Neural progenitor cell (in vitro differentiated cells): Measurements from ENCODE around the gene SLAIN1. TPM values are rescaled to one million over a fixed set of nuclear protein-coding genes. Genes with fewer than 3 reads are reported as not detected.
A peak's percentile ranks its signal among the peaks of the same experiment; 100 is the strongest.

ENCODE experiments used
- DNase-seq: peaks from one replicate; pipeline ENCODE4 v3.0.0-alpha.2; 2016; ENCODE audit warnings: low spot score
- H2AFZ ChIP-seq: fragments of 200-600 bp; sonication (generic); replicated peaks from 2 replicates; pipeline ENCODE4 v1.6.1; 2016; ENCODE audit warnings: antibody characterized with exemption
- H3F3A ChIP-seq: fragments of 200-600 bp; sonication (generic); 2 replicates; pipeline ENCODE4 v1.6.1; 2016; ENCODE audit warnings: antibody characterized with exemption, low read depth
- H3K27ac ChIP-seq: fragments of 200-600 bp; sonication (generic); 2 replicates; pipeline ENCODE4 v1.5.1; 2016; ENCODE audit warnings: mild to moderate bottlenecking
- H3K27me3 ChIP-seq: fragments of 200-600 bp; sonication (generic); 2 replicates; pipeline ENCODE4 v1.6.1; 2016; ENCODE audit warnings: mild to moderate bottlenecking, moderate library complexity
- H3K36me3 ChIP-seq: fragments of 200-600 bp; sonication (generic); 2 replicates; pipeline ENCODE4 v1.5.1; 2016
- H3K4me1 ChIP-seq: fragments of 200-600 bp; sonication (generic); 2 replicates; pipeline ENCODE4 v1.6.1; 2016; ENCODE audit warnings: mixed run types
- H3K4me2 ChIP-seq: fragments of 200-600 bp; sonication (generic); 2 replicates; pipeline ENCODE4 v1.6.1; 2016
- H3K4me3 ChIP-seq: fragments of 200-600 bp; sonication (generic); 2 replicates; pipeline ENCODE4 v1.5.1; 2016
- H3K79me2 ChIP-seq: fragments of 200-600 bp; sonication (generic); 2 replicates; pipeline ENCODE4 v1.6.1; 2016; ENCODE audit warnings: low read depth
- H3K9ac ChIP-seq: fragments of 200-600 bp; sonication (generic); 2 replicates; pipeline ENCODE4 v1.6.1; 2016
- H3K9me3 ChIP-seq: fragments of 200-600 bp; sonication (generic); 2 replicates; pipeline ENCODE4 v1.5.1; 2016; ENCODE audit warnings: low read depth
- H4K20me1 ChIP-seq: fragments of 200-600 bp; sonication (generic); 2 replicates; pipeline ENCODE4 v1.6.1; 2016; ENCODE audit warnings: low read depth
- H3K27ac Mint-ChIP-seq: 3 replicates; pipeline ENCODE4 v1.8.0; 2021; ENCODE audit warnings: mixed read lengths
- H3K27me3 Mint-ChIP-seq: 2 replicates; pipeline ENCODE4 v1.8.0; 2022; ENCODE audit warnings: low read depth, mild to moderate bottlenecking, inconsistent platforms, moderate library complexity, mixed read lengths; ENCODE audit not compliant: insufficient read depth
- H3K36me3 Mint-ChIP-seq: 3 replicates; pipeline ENCODE4 v1.8.0; 2021; ENCODE audit warnings: mixed read lengths
- H3K4me1 Mint-ChIP-seq: 3 replicates; pipeline ENCODE4 v1.8.0; 2021; ENCODE audit warnings: mixed read lengths
- H3K4me3 Mint-ChIP-seq: 3 replicates; pipeline ENCODE4 v1.8.0; 2021; ENCODE audit warnings: mild to moderate bottlenecking, moderate library complexity, mixed read lengths
- H3K9me3 Mint-ChIP-seq: 3 replicates; pipeline ENCODE4 v1.8.0; 2020; ENCODE audit warnings: mixed read lengths
- CTCF ChIP-seq: fragments of 200-600 bp; sonication (generic); IDR thresholded peaks from 2 replicates; pipeline ENCODE4 v1.5.1; 2017; ENCODE audit warnings: antibody characterized with exemption, mild to moderate bottlenecking
- EZH2 ChIP-seq: fragments of 200-600 bp; sonication (generic); IDR thresholded peaks from 2 replicates; pipeline ENCODE4 v1.6.1; 2017; ENCODE audit warnings: antibody characterized with exemption, mild to moderate bottlenecking, moderate library complexity
- EZH2phosphoT487 ChIP-seq: fragments of 200-600 bp; sonication (generic); IDR thresholded peaks from 2 replicates; pipeline ENCODE4 v1.6.1; 2017; ENCODE audit warnings: antibody characterized with exemption
- total RNA-seq: library from RNA; depleted of rRNA; stranded (reverse); fragments of >200 nt; gene quantifications from 2 replicates; pipeline ENCODE4 v1.2.3, GENCODE V29; 2015; ENCODE audit warnings: low replicate concordance

The SLAIN1 gene
- total RNA-seq, 1 donor from 2014 or later, result 87.2 TPM

GRCh38 chr13:77774181-77774580, 76.7 kb downstream of the SLAIN1 start:
- no peaks in the 10 kb centered on the region for H3K27me3 ChIP-seq
- no peaks in the 10 kb centered on the region for H3F3A ChIP-seq
- Mint-ChIP-seq H3K4me3 (no peak overlapping the region), H3K36me3 (peaks cover 9% of the 10 kb centered on the region), H3K27ac (no peak overlapping the region), H3K27me3 (peaks cover 7% of the 10 kb centered on the region), H3K9me3 (peaks cover 2% of the 10 kb centered on the region), H3K4me1 (peaks cover 6% of the 10 kb centered on the region)
- no peaks in the 10 kb centered on the region for H4K20me1 ChIP-seq
- TF ChIP-seq CTCF (no peak), EZH2phosphoT487 (no peak), EZH2 (no peak)
- no peak overlapping the region for H3K4me2 ChIP-seq
- H2AFZ ChIP-seq, result no peak overlapping the region
- H3K36me3 ChIP-seq, result no peaks in the 10 kb centered on the region
- no peak overlapping the region for H3K4me3 ChIP-seq
- no peak overlapping the region for H3K9ac ChIP-seq
- DNase-seq, result no peak
- H3K79me2 ChIP-seq, result no peaks in the 10 kb centered on the region
- no peak overlapping the region for H3K27ac ChIP-seq
- no peaks in the 10 kb centered on the region for H3K4me1 ChIP-seq
- no peaks in the 10 kb centered on the region for H3K9me3 ChIP-seq

- Histone ChIP-seq H3F3A (no peaks in the 10 kb centered on the region), H3K9ac (no peak overlapping the region), H3K36me3 (no peaks in the 10 kb centered on the region), H3K27me3 (no peaks in the 10 kb centered on the region), H3K27ac (no peak overlapping the region), H3K4me2 (no peak overlapping the region), H3K4me1 (peaks cover 5% of the 10 kb centered on the region), H3K9me3 (no peaks in the 10 kb centered on the region), H3K79me2 (no peaks in the 10 kb centered on the region), H4K20me1 (no peaks in the 10 kb centered on the region), H2AFZ (no peak overlapping the region), H3K4me3 (no peak overlapping the region)
- Mint-ChIP-seq H3K27me3 (peaks cover 7% of the 10 kb centered on the region), H3K27ac (no peak overlapping the region), H3K4me1 (peaks cover 22% of the 10 kb centered on the region), H3K36me3 (peaks cover 2% of the 10 kb centered on the region), H3K9me3 (peaks cover 4% of the 10 kb centered on the region), H3K4me3 (no peak overlapping the region)
- TF ChIP-seq CTCF, result no peak
- no peak for DNase-seq
Observed at GRCh38 chr13:77776704-77777103, 79.2 kb downstream of the SLAIN1 start.

GRCh38 chr13:77779552-77780272, 82.2 kb downstream of the SLAIN1 start:
- H3K9ac ChIP-seq, result no peak overlapping the region
- no peak overlapping the region for H3K4me3 ChIP-seq
- H3K27ac Mint-ChIP-seq, result peak overlapping the region; percentile 93
- peaks cover 15% of the 10 kb centered on the region for H3K4me1 ChIP-seq
- peaks cover 9% of the 10 kb centered on the region for H3F3A ChIP-seq
- peak; percentile 84 for TF ChIP-seq CTCF
- no peak for TF ChIP-seq EZH2phosphoT487
- H3K27me3 ChIP-seq, result no peaks in the 10 kb centered on the region
- H3K27me3 Mint-ChIP-seq, result peaks cover 10% of the 10 kb centered on the region
- H3K9me3 ChIP-seq, result no peaks in the 10 kb centered on the region
- peaks cover 50% of the 10 kb centered on the region for H3K4me1 Mint-ChIP-seq
- no peak overlapping the region for H3K4me2 ChIP-seq
- H2AFZ ChIP-seq, result no peak overlapping the region
- peak; percentile 69 for DNase-seq
- no peaks in the 10 kb centered on the region for H3K36me3 ChIP-seq
- H3K36me3 Mint-ChIP-seq, result peaks cover 13% of the 10 kb centered on the region
- no peak overlapping the region for H3K4me3 Mint-ChIP-seq
- peaks cover 14% of the 10 kb centered on the region for H3K9me3 Mint-ChIP-seq
- H3K79me2 ChIP-seq, result no peaks in the 10 kb centered on the region
- H3K27ac ChIP-seq, result no peak overlapping the region
- H4K20me1 ChIP-seq, result no peaks in the 10 kb centered on the region
